ENCODE measurements around the gene KIZ.

The KIZ gene, protein sequence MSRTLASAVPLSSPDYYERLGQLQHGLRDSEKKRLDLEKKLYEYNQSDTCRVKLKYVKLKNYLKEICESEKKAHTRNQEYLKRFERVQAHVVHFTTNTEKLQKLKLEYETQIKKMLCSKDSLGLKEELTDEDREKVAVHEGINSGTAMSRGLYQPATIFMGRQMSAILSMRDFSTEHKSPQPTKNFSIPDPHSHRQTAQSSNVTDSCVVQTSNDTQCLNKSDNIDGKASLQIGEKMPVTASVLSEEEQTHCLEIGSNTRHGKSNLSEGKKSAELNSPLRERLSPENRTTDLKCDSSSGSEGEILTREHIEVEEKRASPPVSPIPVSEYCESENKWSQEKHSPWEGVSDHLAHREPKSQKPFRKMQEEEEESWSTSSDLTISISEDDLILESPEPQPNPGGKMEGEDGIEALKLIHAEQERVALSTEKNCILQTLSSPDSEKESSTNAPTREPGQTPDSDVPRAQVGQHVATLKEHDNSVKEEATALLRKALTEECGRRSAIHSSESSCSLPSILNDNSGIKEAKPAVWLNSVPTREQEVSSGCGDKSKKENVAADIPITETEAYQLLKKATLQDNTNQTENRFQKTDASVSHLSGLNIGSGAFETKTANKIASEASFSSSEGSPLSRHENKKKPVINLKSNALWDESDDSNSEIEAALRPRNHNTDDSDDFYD

DNA sequence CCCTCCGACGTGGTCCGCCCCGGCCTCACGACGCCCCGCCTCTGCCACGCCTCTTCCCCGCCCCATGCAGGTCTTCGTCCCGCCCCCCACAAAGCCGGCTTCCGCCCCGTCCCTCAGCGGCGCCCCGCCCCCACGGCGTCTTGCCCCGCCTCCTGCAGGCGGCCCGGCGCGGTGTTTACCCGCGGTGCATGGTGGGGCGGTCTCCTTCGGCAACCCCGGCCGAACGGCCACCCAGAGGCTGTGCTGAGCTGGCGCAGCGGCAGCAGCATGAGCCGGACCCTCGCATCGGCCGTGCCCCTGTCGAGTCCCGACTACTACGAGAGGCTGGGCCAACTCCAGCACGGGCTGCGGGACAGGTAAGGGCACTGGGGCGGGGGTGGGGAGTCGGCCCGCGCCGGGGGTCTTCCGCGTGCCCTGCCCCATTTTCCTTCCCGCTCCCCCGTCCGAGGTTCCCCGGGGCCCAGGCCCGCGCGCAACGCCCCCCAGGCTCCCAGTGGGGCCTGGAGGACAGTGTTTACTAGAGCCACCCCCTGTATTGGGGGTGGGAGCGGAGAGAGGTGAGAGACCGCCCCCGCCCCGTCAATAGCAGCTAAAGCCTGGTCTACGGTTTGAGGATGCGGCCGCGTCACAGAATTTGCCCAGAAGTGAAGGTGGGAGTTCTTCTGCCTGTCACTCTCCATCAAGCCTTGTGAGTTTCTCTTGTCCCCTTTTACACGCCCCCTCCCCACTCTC lies at the start of gene KIZ:
KIZ (plus strand) TSS at position 234 of the 732 bp plus-strand sequence; CDS start at position 268, 34 bp downstream.
- DNase-seq: peak; percentile 96 to 97

DNA sequence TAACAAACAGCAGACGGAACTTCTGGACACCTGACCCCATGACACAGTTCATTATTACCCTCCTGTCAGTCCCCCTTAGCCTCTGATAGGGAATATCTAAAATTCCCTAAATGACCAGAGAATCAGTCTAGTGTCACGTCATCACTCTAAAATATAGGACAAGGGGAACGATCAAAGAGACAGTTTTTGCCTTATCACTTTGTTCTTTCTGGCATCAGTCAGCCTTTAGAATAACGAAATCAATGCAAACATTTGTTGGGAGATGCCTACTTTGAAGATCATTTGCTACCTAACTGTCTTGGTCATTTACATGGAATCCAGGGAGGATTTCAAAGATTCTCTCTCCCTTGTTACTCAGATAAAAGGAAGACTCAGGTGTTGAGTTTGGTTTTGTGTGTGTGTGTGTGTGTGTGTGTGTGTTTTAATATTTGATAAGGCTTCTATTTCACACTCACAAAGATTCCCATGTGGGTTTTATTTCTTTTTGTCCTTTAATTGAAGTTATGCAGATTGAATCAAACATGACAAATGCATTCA lies 48.0 kb upstream of the KIZ start:
- DNase-seq: no peak

DNA sequence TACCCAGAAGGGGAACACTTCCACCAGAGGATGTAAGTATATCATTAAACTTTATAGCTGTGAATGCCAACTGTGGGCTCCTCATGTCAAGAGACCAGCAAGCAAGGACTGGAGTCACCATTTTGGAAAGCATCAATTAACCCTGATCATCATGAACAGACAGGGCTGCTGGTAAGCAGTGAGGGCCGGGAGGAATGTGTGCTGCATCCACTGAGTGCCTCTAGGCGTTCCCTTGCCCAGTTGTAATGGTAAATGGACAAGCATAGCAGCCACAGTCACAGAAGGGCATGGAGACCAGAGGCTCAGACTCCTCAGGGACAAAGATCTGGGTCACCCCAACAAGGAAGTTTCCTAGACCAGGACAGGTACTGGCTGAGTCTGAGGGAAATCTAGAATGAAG lies 43.3 kb upstream of the KIZ start:
- DNase-seq: no peak

GRCh38 chr20:21083825-21084325 lies 42.0 kb upstream of the KIZ start:
- DNase-seq: no peak

GRCh38 chr20:21087862-21088540 lies 37.9 kb upstream of the KIZ start:
- DNase-seq: no peak

- no peak for DNase-seq
Measured at GRCh38 chr20:21089391-21089790, 36.5 kb upstream of the KIZ start.

- DNase-seq: no peak
Measured at GRCh38 chr20:21090111-21090618, 35.7 kb upstream of the KIZ start.

GRCh38 chr20:21090721-21091120 lies 35.2 kb upstream of the KIZ start:
- DNase-seq: no peak

- DNase-seq: no peak
Measured at GRCh38 chr20:21092806-21093205, 33.1 kb upstream of the KIZ start.

DNA sequence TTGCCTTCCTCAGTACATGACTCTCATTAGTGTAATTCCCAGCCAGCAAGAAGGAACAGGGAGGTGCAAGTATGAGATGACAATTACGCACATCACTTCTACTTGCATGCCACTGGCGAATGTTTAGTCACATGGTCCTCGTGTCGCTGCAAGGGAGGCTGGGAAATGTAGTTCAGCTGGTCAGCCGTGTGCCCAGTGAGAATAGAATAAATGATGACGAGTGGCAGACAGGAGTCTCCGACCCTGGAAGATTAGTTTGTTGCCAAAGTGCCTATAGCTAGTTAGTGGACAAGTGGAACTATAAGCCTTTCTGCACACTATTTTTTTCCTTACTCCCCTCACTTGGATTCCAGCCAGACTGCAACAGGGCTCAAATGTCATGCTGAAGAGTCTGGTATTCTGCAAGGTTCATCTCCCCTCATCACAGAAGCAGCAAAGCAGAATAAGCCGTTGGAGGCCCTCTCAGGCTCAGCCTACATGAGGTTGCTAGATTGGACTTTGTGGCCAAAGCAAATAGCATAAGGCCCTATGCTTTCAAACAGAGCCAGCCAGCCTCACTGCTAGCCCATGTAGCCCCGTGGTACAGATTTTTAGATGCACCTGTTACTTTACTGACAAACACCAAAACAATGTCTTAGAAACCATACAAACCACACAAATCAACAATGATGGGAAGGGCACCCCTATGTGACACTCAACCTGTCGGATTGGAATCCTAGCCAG lies 29.4 kb upstream of the KIZ start:
- peak; percentile 27 to 39 for DNase-seq

GRCh38 chr20:21099751-21100577 lies 25.9 kb upstream of the KIZ start:
- peak; percentile 53 to 55 for DNase-seq

DNA sequence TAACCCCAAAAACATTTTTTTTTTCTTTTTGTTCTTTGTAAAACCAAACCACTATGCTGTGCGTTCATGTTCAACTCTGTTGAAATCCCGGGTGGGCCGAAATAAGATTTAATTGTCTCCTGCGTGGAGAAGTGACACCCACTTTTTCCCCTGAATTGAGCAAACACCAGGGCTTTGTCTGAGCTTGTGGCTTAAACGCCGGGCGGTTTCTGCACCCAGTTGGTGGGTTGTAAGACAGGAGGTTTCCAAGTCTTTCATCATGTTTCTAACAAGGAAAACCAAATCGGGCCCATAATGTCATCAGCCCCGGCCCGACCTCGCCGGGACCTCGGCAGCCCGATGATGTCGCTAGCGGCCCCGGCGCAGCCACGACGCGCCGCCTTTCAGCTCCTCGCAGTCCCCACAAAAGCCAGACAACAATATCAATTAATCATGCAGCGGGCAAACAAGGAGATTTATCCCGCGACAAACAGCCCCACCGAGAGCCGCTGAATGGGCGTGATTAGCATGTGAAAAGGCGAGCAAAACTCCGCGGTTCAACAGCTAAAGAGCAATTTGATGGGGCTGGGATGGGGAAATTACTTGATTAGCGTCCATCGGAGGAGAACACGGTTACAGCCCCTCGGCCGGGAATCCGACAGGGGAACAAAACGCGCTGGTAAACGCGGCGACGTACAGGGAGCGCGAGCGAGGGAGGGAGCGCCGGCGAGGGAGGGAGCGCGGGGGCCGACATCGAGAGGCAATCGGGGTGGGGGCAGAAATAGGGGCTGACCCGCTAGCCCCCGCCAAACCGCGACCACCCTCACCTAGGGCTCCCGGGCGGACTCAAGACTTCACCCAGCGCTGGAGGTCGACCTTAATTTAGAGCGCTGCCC lies 25.1 kb upstream of the KIZ start:
- peak; percentile 24 to 45 for DNase-seq

DNA sequence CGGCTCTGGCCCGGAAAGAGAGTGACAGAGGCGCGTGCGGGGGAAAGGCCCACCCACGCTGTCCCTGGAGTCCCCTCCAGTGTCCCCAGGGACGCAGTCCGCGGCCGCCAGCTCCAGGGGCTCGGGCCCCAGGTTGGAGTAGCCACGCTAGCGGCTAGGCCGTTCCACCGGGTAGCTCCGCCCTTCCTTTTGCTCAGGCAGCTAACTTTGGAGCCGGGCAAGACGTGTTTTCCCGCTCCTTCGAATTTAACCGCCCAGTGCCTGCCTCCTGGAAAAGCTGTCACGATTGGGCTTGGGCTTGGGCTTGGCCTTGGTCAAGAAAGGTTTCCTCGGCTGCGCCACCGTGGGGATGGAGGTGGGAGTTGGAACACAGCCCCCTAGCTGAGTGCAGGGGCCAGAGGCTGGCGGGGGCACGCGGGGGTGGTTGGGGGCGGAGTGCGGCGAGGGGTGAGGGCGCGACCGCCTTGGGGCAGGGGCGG lies 24.4 kb upstream of the KIZ start:
- DNase-seq: peak in 1 of 2 donors; percentile 20

DNA sequence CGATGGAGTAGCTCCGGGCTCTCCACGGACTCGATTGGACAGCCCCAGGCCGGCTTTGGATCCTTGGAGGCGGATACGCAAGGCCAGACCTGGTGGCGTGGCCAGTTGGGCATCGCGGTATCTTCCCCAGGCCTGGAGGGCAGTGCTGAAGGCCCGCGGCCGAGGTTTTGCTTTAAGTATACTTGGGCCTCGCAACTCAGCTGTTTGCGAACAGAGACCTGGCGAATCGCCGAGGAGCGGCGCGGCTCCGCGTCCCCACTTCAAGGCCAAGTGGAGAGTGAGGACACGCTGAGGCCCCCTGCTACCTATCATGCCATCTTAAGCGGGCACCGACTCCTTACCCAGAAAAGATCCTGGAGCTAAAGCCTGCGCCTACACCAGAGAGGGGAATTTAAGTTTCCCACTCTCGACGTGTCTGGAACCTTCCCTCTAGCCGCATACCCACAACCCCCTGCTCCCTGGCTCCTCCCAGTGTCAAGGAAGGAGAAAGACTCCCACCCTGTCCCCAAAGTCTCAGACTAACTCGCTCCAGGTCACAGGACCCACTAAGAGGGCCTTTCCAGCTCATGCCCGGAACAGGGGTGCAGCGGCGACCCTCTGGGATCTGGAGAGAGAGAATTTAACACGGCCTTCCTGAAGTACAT lies 23.8 kb upstream of the KIZ start:
- DNase-seq: peak in 1 of 2 donors; percentile 22

DNA sequence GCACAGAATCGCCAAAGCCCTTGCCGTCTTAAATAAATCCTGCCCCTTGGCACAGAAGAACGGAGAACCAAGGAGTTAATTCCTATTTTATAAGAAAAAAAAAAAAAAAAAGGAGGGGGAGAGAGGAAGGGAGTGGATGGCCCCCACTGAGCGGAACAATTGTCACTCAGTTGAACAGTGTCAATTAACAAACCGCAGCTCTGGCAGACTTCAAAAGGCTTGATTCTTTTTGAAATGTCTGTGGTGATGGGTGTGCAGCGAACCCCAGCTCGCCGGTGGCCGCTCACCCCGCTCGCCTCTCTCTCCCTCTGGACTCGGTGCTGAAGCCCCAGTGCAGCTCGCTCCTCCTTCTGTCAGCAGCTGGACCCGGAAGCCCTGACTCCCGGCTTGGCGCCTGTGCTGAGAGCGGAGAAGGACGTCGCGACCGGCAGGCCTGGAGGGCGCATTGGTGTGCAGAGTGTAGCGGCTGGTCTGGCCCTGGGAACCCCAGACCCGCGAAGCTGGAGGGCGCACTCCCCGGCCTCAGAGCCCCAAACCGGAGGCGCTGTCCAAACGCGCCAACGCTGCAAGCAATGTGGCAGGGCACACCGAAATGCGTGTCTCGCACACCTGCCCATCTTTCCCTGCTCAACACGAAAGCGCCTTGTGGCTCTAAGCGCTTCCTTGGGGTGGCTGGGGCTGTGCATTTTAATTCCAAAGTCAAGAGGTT lies 23.1 kb upstream of the KIZ start:
- peak; percentile 36 to 60 for DNase-seq

GRCh38 chr20:21103582-21104465 lies 22.1 kb upstream of the KIZ start:
- no peak for DNase-seq

DNA sequence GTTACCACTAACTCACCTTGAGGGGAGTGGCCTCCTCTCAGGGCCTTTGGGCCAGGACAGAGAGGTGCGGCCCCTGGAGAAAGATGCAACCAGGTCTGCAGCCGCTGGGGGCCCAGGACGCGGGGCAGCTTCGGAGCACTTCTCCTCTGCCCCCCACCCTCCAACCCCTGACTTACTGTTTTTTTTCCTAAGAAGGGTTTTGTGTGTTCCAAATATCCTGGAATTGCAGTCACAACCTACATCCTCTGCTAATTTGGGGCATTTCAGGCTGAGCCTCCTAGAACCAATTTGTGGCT lies 21.5 kb upstream of the KIZ start:
- no peak for DNase-seq

All from CD4-positive, alpha-beta T cell treated with Interleukin-4 for 1 hour (primary cell).